ENCODE measurements around the gene WDSUB1.

Gene WDSUB1

DNA sequence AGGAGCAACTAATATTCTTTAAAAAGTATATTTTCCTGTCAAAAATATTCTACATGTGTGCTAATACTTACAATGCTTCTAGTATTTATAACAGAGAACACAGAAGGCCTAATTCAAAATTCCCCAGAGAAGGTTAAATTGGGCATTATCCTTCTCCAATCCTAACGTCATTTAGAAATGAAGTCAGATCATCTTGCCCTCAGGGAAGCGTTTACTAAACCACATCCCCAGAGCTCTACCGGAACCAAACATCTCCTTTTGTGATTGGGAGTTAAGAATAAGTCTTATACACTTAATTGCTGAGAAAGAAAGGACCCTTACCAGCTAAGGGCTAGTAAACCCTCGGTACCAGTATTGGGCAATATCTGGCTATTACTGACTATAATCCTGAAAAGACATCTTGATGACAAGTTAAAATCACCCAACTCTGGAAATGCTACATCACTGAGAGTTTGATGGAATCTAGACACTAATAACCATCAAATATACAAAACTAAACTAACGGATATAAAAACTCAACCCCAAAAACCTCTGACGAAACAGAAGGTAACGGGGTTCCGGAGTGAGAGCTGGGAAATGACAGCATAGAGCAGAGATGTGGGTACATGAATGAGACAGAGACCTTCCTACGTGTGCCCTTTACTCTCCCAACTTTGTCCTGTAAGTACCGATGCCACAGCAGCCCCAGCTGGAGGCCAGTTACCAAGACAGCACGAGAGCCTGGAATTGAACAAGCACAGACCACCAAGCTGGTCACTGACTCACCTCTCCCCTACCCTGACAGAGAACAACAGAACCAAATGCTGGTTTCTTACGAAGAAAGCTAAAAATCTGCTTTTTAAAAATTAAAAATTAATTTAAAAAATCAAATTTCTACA lies 35.0 kb downstream of the WDSUB1 start:
- H3K4me3 ChIP-seq (ENCODE audit: low read depth, low read length) = no peak overlapping the region
- DNase-seq (ENCODE audit: low read depth) = no peak
- TF ChIP-seq, protein P1, sequence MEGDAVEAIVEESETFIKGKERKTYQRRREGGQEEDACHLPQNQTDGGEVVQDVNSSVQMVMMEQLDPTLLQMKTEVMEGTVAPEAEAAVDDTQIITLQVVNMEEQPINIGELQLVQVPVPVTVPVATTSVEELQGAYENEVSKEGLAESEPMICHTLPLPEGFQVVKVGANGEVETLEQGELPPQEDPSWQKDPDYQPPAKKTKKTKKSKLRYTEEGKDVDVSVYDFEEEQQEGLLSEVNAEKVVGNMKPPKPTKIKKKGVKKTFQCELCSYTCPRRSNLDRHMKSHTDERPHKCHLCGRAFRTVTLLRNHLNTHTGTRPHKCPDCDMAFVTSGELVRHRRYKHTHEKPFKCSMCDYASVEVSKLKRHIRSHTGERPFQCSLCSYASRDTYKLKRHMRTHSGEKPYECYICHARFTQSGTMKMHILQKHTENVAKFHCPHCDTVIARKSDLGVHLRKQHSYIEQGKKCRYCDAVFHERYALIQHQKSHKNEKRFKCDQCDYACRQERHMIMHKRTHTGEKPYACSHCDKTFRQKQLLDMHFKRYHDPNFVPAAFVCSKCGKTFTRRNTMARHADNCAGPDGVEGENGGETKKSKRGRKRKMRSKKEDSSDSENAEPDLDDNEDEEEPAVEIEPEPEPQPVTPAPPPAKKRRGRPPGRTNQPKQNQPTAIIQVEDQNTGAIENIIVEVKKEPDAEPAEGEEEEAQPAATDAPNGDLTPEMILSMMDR (conservative IDR thresholded peaks at IDR 0.05; ENCODE audit: low read depth, low read length) = no peak

DNA sequence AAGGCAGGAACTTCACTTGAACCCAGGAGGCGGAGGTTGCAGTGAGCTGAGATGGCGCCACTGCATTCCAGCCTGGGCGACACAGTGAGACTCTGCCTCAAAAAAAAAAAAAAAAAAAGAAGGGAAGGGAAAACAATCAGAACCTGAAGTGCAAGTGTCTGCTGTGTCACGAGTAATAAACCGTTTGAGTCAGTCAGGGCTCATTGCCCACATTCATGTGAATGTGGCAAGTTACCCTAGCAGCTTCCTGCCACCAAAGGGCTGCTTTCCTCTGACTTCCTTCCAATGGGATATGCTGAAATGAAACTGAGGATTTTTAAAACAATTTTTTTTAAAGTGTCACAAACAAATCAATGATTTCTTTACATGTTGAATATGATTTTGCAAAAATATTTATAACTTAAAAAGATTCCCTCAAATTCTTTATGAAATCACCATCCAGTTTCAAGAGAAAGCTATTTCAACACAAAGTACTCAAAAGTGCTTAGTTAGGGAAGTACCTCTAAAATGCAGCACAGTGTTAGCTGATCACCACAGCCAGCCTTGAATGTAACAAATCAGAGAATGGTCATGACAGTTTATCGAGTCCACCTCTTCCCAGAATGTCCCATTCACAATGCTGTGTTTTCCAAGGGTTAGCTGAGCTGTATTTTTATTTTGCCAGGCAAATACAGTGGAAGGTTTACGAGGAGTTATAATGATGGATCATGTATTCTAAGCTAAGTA lies 36.4 kb downstream of the WDSUB1 start:
- TF ChIP-seq, protein P1 (conservative IDR thresholded peaks at IDR 0.05; ENCODE audit: low read depth, low read length) = no peak
- peak; percentile 64 for DNase-seq (ENCODE audit: low read depth)
- H3K4me3 ChIP-seq (ENCODE audit: low read depth, low read length) = no peak overlapping the region

DNA sequence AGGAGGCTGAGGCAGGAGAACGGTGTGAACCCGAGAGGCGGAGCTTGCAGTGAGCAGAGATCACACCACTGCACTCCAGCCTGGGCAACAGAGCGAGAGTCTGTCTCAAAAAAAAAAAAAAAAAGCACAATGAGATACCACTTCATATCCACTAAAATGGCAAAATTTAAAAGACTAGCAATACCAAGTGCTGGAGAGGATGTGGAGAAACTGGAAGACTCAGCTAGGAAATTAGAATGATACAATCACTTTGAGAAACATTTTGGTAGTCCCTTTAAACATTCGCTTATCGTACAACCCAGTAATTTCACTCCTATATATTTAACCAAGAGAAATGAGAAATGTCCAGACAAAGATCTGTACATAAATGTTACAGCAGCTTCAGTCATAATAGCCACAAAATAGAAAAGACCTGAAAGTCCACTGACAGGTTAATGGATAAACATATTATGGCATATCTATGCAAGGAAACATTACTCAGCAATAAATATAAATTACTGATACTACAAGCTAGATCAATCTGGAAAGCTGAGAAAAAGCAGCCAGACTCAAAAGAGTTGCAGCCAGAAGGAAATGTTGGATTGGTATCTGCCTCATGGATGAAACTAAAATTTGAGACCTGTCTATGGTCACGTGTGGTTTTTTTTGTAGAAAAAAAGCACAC lies 40.0 kb downstream of the WDSUB1 start:
- no peak for DNase-seq (ENCODE audit: low read depth)
- TF ChIP-seq, protein P1 (conservative IDR thresholded peaks at IDR 0.05; ENCODE audit: low read depth, low read length) = no peak

DNA sequence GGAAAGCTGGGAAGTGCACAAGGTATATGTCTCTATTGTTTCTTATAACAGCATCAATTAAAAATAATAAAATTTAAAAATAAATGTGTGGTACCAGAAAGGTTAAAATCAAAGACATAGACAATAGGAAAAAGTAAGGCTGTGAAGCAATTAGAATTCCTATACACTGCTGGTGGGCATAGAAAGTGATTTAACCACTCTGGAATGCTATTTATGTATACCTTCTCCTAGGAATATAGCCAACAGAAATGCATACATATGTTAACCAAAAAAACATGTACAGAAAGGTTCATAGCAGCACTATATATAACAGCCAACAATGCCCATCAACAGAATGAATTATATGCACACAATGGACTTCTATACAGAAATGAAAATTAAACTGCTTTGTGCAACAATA lies 43.0 kb downstream of the WDSUB1 start:
- TF ChIP-seq, protein P1 (conservative IDR thresholded peaks at IDR 0.05; ENCODE audit: low read depth, low read length) = no peak
- H3K4me3 ChIP-seq (ENCODE audit: low read depth, low read length) = no peak overlapping the region
- no peak for DNase-seq (ENCODE audit: low read depth)

More for the DNA sequence above, 40.0 kb downstream of the WDSUB1 start:
- no peak overlapping the region for H3K4me3 ChIP-seq (ENCODE audit: low read depth, low read length)

DNA sequence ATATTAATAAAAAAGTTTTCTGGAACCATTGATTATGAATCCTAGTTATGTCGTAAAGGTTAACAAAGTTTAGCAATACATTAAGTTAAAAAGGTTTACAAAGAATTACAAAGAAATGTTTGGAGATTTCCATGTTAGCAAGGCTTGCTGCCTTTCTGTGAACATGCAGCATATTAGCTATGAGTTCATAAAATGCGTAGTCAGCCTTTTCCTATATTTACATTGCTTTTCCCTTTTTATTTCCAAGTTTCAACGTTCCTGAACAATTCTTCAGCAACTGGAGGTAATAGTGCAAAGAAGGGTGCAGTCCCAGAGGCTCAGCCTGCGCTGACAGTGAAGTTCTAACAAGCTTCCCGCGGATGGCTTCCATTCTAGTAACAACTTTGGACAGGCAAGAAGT lies 51.6 kb downstream of the WDSUB1 start:
- no peak overlapping the region for H3K4me3 ChIP-seq (ENCODE audit: low read depth, low read length)
- no peak for DNase-seq (ENCODE audit: low read depth)
- TF ChIP-seq, protein P1 (conservative IDR thresholded peaks at IDR 0.05; ENCODE audit: low read depth, low read length) = no peak

DNA sequence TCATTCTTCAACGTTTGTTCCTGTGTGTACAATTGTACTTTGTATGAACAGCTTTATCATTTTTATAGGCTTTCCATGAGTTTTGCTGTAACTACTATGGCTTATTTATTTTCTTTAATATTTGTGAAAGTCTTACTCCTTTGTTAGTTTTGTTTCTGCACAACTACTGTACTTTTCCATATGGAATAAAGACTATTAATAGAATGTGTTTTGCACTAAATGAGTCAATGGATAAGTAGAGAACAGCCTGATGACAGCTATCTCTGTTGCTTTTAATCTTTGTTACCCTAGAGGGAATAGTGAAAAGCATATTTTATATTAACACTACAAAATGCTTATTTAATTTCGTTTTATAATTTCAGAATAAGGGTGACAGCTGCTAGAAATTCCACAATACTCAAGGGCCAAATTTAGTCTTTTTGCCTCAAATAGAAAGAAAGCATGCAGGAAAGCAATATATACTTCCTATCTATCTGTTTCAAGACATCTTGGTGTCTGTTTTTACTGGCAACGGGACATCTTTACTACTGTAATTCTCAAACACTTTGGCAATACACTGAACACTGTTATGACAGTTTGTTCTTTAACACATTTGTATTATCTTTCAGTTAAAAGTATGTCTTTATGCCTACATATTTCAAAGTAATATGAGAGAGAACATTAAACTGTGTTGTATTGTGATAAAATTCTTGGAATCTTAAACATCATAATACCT lies 53.9 kb downstream of the WDSUB1 start:
- H3K4me3 ChIP-seq (ENCODE audit: low read depth, low read length) = no peak overlapping the region
- TF ChIP-seq, protein P1 (conservative IDR thresholded peaks at IDR 0.05; ENCODE audit: low read depth, low read length) = no peak
- peak; percentile 54 for DNase-seq (ENCODE audit: low read depth)

Measured in choroid plexus epithelial cell (primary cell).